ENCODE measurements around the gene CALR.
"Not testable (repeated sequence)": the region's sequence is repeated elsewhere in the genome, so short reads cannot be mapped to it uniquely, and the experiment has no call there.

Gene CALR

GRCh38 chr19:12937927-12938778, at the start of gene CALR:
Gene CALR (plus strand): TSS chr19:12938609. CDS start chr19:12938680, 71 bp downstream.
- no peak for TF ChIP-seq CTCF (IDR thresholded peaks at IDR 0.05; ENCODE audit: insufficient read depth, low read depth, low read length, missing control alignments)
- peak; percentile 100 for DNase-seq (ENCODE audit: low read depth)

GRCh38 chr19:12890299-12890786, 48.1 kb upstream of the CALR start:
- not testable (repeated sequence) for DNase-seq (ENCODE audit: low read depth)

More at GRCh38 chr19:12937927-12938778, at the start of gene CALR:
- H3K4me3 ChIP-seq (ENCODE audit: low read depth, low read length), result peak within 1 kb of the TSS; percentile 79

GRCh38 chr19:12890787-12891552, 47.4 kb upstream of the CALR start, which contains the start of gene GCDH:
Gene GCDH (plus strand): TSS chr19:12891160. CDS start chr19:12891305, 145 bp downstream.
- H3K4me3 ChIP-seq (ENCODE audit: low read depth, low read length), result peak within 1 kb of the TSS; percentile 77
- TF ChIP-seq CTCF (IDR thresholded peaks at IDR 0.05; ENCODE audit: insufficient read depth, low read depth, low read length, missing control alignments), result no peak
- DNase-seq (ENCODE audit: low read depth), result peak; percentile 99

More at GRCh38 chr19:12890299-12890786, 48.1 kb upstream of the CALR start:
- H3K4me3 ChIP-seq (ENCODE audit: low read depth, low read length), result peak overlapping the region; percentile 50

GRCh38 chr19:12891553-12892021, 46.8 kb upstream of the CALR start:
- peak; percentile 29 for DNase-seq (ENCODE audit: low read depth)
- no peak for TF ChIP-seq CTCF (IDR thresholded peaks at IDR 0.05; ENCODE audit: insufficient read depth, low read depth, low read length, missing control alignments)

GRCh38 chr19:12893582-12893981, 44.8 kb upstream of the CALR start:
- DNase-seq (ENCODE audit: low read depth), result no peak
- H3K4me3 ChIP-seq (ENCODE audit: low read depth, low read length), result no peak overlapping the region
- TF ChIP-seq CTCF (IDR thresholded peaks at IDR 0.05; ENCODE audit: insufficient read depth, low read depth, low read length, missing control alignments), result no peak

More at GRCh38 chr19:12891553-12892021, 46.8 kb upstream of the CALR start:
- peak overlapping the region; percentile 77 for H3K4me3 ChIP-seq (ENCODE audit: low read depth, low read length)

GRCh38 chr19:12896460-12896859, 41.9 kb upstream of the CALR start:
- DNase-seq (ENCODE audit: low read depth), result no peak
- TF ChIP-seq CTCF (IDR thresholded peaks at IDR 0.05; ENCODE audit: insufficient read depth, low read depth, low read length, missing control alignments), result no peak
- H3K4me3 ChIP-seq (ENCODE audit: low read depth, low read length), result no peak overlapping the region

Measured in GM12865 (cell line).